Endothelial cell of umbilical vein (primary cell): Measurements from ENCODE around the gene ADAM23. TPM values are rescaled to one million over a fixed set of nuclear protein-coding genes. Genes with fewer than 3 reads are reported as not detected.

Source experiments
- BruUV-seq: library from RNA; stranded (reverse); fragments of 400-500 nt; replicated peaks from 2 replicates; lab custom pipeline; 2021; lab: Mats Ljungman, UMichigan
- CTCF ChIA-PET: fragments of 300-600, 350-600 bp; sonication (Branson Sonifier 250); formaldehyde crosslinking; loops from one replicate; lab custom pipeline; 2021; ENCODE audit warnings: antibody characterized with exemption, inconsistent platforms; lab: Charles Lee
- POLR2A ChIA-PET: fragments of 300-600, 350-600 bp; sonication (Branson Sonifier 250); formaldehyde crosslinking; loops from one replicate; lab custom pipeline; 2021; ENCODE audit warnings: antibody characterized with exemption, inconsistent platforms; lab: Charles Lee
- DNase-seq: peaks from one replicate; pipeline ENCODE4 v3.0.0-alpha.2; 2011; ENCODE audit warnings: low read depth, low spot score
- FAIRE-seq: peaks from 2 replicates; lab custom pipeline; 2011; peaks lifted over from hg19 to GRCh38; lab: Jason Lieb, UNC
- H2AFZ ChIP-seq: 2 replicates; pipeline ENCODE4 v1.6.0; 2012; ENCODE audit warnings: low read depth, low read length, control low read depth, inconsistent platforms
- H3K27ac ChIP-seq: 2 replicates; pipeline ENCODE4 v1.5.1; 2011; ENCODE audit warnings: low read depth, mild to moderate bottlenecking, control low read depth, low read length, moderate library complexity; ENCODE audit not compliant: insufficient read depth
- H3K27me3 ChIP-seq, 2 experiments: 2 replicates each; pipeline versions ENCODE4 v1.6.0 to v1.6.1; 2011; ENCODE audit warnings: low read length in 2 of 2, mixed read lengths in 1 of 2; ENCODE audit not compliant: control insufficient read depth in 2 of 2, insufficient read depth in 2 of 2
- H3K36me3 ChIP-seq, 2 experiments: 2 replicates in 1 of 2; 3 replicates in 1 of 2; pipeline ENCODE4 v1.5.1; 2011; ENCODE audit warnings: low read length in 2 of 2, mild to moderate bottlenecking in 1 of 2, moderate library complexity in 1 of 2; ENCODE audit not compliant: control insufficient read depth in 2 of 2, insufficient read depth in 2 of 2; ENCODE audit errors: extremely low read depth in 1 of 2
- H3K4me1 ChIP-seq: 3 replicates; pipeline ENCODE4 v1.5.1; 2011; ENCODE audit warnings: mild to moderate bottlenecking, low read length; ENCODE audit not compliant: control insufficient read depth, insufficient read depth; ENCODE audit errors: extremely low read depth
- H3K4me2 ChIP-seq: 2 replicates; pipeline ENCODE4 v1.6.1; 2011; ENCODE audit warnings: low read length, control low read depth, mixed read lengths; ENCODE audit not compliant: insufficient read depth
- H3K4me3 ChIP-seq, 3 experiments: fragments of 200-600 bp in 1 of 3; sonication (generic), shearing (Covaris generic) in 1 of 3; replicated peaks in 1 of 3; 2 replicates each; pipeline ENCODE4 v1.5.1; 2011 to 2016; ENCODE audit warnings: control low read depth in 3 of 3, low read length in 3 of 3, mild to moderate bottlenecking in 2 of 3, inconsistent platforms in 1 of 3, low read depth in 1 of 3, moderate library complexity in 1 of 3; ENCODE audit not compliant: insufficient read depth in 1 of 3
- H3K79me2 ChIP-seq: 2 replicates; pipeline ENCODE4 v1.6.0; 2012; ENCODE audit warnings: low read length, inconsistent platforms; ENCODE audit not compliant: control insufficient read depth, insufficient read depth
- H3K9ac ChIP-seq: replicated peaks from 2 replicates; pipeline ENCODE3; 2011; ENCODE audit warnings: low read length, control low read depth; ENCODE audit not compliant: insufficient read depth; ENCODE audit errors: extremely low read depth
- H3K9me1 ChIP-seq: replicated peaks from 3 replicates; pipeline ENCODE4 v1.6.0; 2011; ENCODE audit warnings: mild to moderate bottlenecking, low read length; ENCODE audit not compliant: control insufficient read depth, insufficient read depth; ENCODE audit errors: extremely low read depth
- H3K9me3 ChIP-seq: replicated peaks from 2 replicates; pipeline ENCODE4 v1.5.1; 2012; ENCODE audit warnings: low read length, inconsistent platforms; ENCODE audit not compliant: control insufficient read depth, insufficient read depth
- H4K20me1 ChIP-seq: replicated peaks from 2 replicates; pipeline ENCODE3; 2011; ENCODE audit warnings: mild to moderate bottlenecking, low read length; ENCODE audit not compliant: control insufficient read depth, insufficient read depth; ENCODE audit errors: extremely low read depth
- EZH2 ChIP-seq: IDR thresholded peaks from 2 replicates; pipeline ENCODE4 v1.6.1; 2012; ENCODE audit warnings: borderline replicate concordance, low read depth, mild to moderate bottlenecking, moderate library complexity, low read length, inconsistent platforms; ENCODE audit not compliant: severe bottlenecking
- FOS ChIP-seq: IDR thresholded peaks from 2 replicates; pipeline ENCODE4 v1.6.1; 2011; ENCODE audit warnings: mild to moderate bottlenecking, low read length, moderate library complexity, borderline replicate concordance; ENCODE audit not compliant: insufficient read depth
- GATA2 ChIP-seq: IDR thresholded peaks from 2 replicates; pipeline ENCODE4 v1.7.0; 2011; ENCODE audit warnings: low read depth, mild to moderate bottlenecking, moderate library complexity, mixed read lengths, low read length; ENCODE audit not compliant: insufficient read length, insufficient read depth
- JUN ChIP-seq: IDR thresholded peaks from 2 replicates; pipeline ENCODE4 v1.6.1; 2011; ENCODE audit warnings: borderline replicate concordance, low read depth; ENCODE audit not compliant: insufficient read length, insufficient read depth
- MYC ChIP-seq: IDR thresholded peaks from one replicate; pipeline ENCODE4 v1.6.1; 2011; ENCODE audit warnings: mild to moderate bottlenecking, low read depth, low read length
- POLR2A ChIP-seq: IDR thresholded peaks from 2 replicates; pipeline ENCODE4 v1.6.1; 2012; ENCODE audit warnings: low read depth, mild to moderate bottlenecking, control low read depth, low read length
- POLR2AphosphoS5 ChIP-seq: IDR thresholded peaks from 2 replicates; pipeline ENCODE4 v1.6.1; 2012; ENCODE audit warnings: low read depth, mild to moderate bottlenecking, control low read depth, low read length, moderate library complexity; ENCODE audit not compliant: insufficient read depth
- dilution Hi-C: fragments of 300-500 bp; cut with MboI; formaldehyde crosslinking; loops from one replicate; pipeline ENCODE4 v1.15.0; 2019; ENCODE audit warnings: low sequenced_read_pairs; ENCODE audit not compliant: extremely low pct_ligation_motif_present
- intact Hi-C: fragments of 100-400 bp; cut with micrococcal nuclease; formaldehyde crosslinking; loops from one replicate; pipeline ENCODE4 v1.10.0; 2022
- polyA plus RNA-seq, 4 experiments: library from polyadenylated mRNA; depleted of rRNA in 3 of 4; stranded (reverse) in 3 of 4; unstranded in 1 of 4; fragments of >200 nt; gene quantifications; 2 replicates each; pipeline versions ENCODE4 v1.2.1 to v1.2.3, GENCODE V29; 2011 to 2012; ENCODE audit warnings: missing spikeins in 1 of 4
- total RNA-seq: library from RNA; stranded (reverse); gene quantifications from 2 replicates; pipeline ENCODE4 v1.2.3, GENCODE V29; 2021
- TF ChIP-seq, protein P1 (sequence below), 2 donors: IDR thresholded peaks; 1 replicate in 1 of 2; 2 replicates in 1 of 2; pipeline ENCODE4 v1.5.1; 2011; ENCODE audit warnings: low read length in 2 of 2, mild to moderate bottlenecking in 2 of 2, moderate library complexity in 2 of 2, control low read depth in 1 of 2, inconsistent platforms in 1 of 2, low read depth in 1 of 2; ENCODE audit not compliant: insufficient read depth in 1 of 2; ENCODE audit errors: extremely low read depth in 1 of 2
- TF ChIP-seq, protein P2 (sequence below): IDR thresholded peaks from 2 replicates; pipeline ENCODE4 v1.6.1; 2011; ENCODE audit not compliant: insufficient read depth, insufficient read length

The ADAM23 gene
- total and polyA plus RNA-seq, 2 donors (not counting 3 experiments of a cell fraction or from before 2014, with no cell fraction given) = 20.6 to 38.5 TPM

GRCh38 chr2:206533977-206534376 is 90.6 kb downstream of the ADAM23 start:
- H2AFZ ChIP-seq = no peak overlapping the region
- H3K4me3 ChIP-seq = no peak overlapping the region
- POLR2A ChIA-PET = no interaction called here
- H3K36me3 ChIP-seq = no peaks in the 10 kb centered on the region
- no peaks in the 10 kb centered on the region for H3K9me3 ChIP-seq
- H3K79me2 ChIP-seq = no peaks in the 10 kb centered on the region
- no peak overlapping the region for H3K9ac ChIP-seq
- no peak overlapping the region for H3K27ac ChIP-seq
- H3K9me1 ChIP-seq = no peaks in the 10 kb centered on the region
- no peak for DNase-seq
- no peak for FAIRE-seq
- TF ChIP-seq EZH2 (no peak), MYC (no peak), POLR2AphosphoS5 (no peak), GATA2 (no peak), JUN (no peak), FOS (no peak), POLR2A (no peak)
- TF ChIP-seq, protein P1, sequence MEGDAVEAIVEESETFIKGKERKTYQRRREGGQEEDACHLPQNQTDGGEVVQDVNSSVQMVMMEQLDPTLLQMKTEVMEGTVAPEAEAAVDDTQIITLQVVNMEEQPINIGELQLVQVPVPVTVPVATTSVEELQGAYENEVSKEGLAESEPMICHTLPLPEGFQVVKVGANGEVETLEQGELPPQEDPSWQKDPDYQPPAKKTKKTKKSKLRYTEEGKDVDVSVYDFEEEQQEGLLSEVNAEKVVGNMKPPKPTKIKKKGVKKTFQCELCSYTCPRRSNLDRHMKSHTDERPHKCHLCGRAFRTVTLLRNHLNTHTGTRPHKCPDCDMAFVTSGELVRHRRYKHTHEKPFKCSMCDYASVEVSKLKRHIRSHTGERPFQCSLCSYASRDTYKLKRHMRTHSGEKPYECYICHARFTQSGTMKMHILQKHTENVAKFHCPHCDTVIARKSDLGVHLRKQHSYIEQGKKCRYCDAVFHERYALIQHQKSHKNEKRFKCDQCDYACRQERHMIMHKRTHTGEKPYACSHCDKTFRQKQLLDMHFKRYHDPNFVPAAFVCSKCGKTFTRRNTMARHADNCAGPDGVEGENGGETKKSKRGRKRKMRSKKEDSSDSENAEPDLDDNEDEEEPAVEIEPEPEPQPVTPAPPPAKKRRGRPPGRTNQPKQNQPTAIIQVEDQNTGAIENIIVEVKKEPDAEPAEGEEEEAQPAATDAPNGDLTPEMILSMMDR (IDR thresholded peaks at IDR 0.05; ENCODE audit: extremely low read depth in 1 of 2, insufficient read depth in 1 of 2, low read depth in 1 of 2, low read length in 2 of 2) = no peak
- TF ChIP-seq, protein P2, sequence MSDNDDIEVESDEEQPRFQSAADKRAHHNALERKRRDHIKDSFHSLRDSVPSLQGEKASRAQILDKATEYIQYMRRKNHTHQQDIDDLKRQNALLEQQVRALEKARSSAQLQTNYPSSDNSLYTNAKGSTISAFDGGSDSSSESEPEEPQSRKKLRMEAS = no peak
- no TSS peak for BruUV-seq
- H3K4me1 ChIP-seq = no peaks in the 10 kb centered on the region
- CTCF ChIA-PET = interaction anchor here (0.6 to 1.1 kb wide), 2 partner anchors 22 to 57 kb away, joined by 3 to 4 read pairs; no protein-coding TSS in a partner anchor
- H3K27me3 ChIP-seq = no peaks in the 10 kb centered on the region
- dilution Hi-C loops = no loop called here
- no peaks in the 10 kb centered on the region for H4K20me1 ChIP-seq
- intact Hi-C loops = no loop called here
- H3K4me2 ChIP-seq = no peak overlapping the region
